Panc1 (cell line): ENCODE results near the gene HOXA9. TPM values are rescaled to one million over a fixed set of nuclear protein-coding genes. Genes with fewer than 3 reads are reported as not detected.
A peak's percentile ranks its signal among the peaks of the same experiment; 100 is the strongest.

Source experiments
- ATAC-seq: fragments of 200-7000 bp; cut with Tn5 transposase; 2 replicates; pipeline ENCODE4 v1.9.1; 2020; ENCODE audit warnings: mild to moderate bottlenecking, moderate library complexity
- BruUV-seq: library from RNA; stranded (reverse); fragments of 400-500 nt; replicated peaks from 2 replicates; lab custom pipeline; 2021; lab: Mats Ljungman, UMichigan
- CTCF ChIA-PET: fragments of 300-600 bp; sonication (Branson Sonifier 250); formaldehyde crosslinking; loops from one replicate; lab custom pipeline; 2022; ENCODE audit warnings: antibody characterized with exemption; lab: Charles Lee
- POLR2A ChIA-PET: fragments of 300-600 bp; sonication (Branson Sonifier 250); formaldehyde crosslinking; loops from one replicate; lab custom pipeline; 2022; ENCODE audit warnings: antibody characterized with exemption; lab: Charles Lee
- DNase-seq: peaks from one replicate; pipeline ENCODE4 v3.0.0-alpha.2; 2010; ENCODE audit warnings: low read depth, low spot score
- H3K27ac ChIP-seq: 2 replicates; pipeline ENCODE4 v1.5.1; 2011; ENCODE audit warnings: mild to moderate bottlenecking, low read length, inconsistent platforms
- H3K27me3 ChIP-seq: fragments of 200-500 bp; sonication (Bioruptor generic); 2 replicates; pipeline ENCODE4 v1.6.0; 2014; ENCODE audit warnings: low read length, inconsistent platforms; ENCODE audit not compliant: control insufficient read depth, insufficient read depth
- H3K36me3 ChIP-seq: fragments of 200-500 bp; sonication (Bioruptor generic); 2 replicates; pipeline ENCODE4 v1.5.1; 2014; ENCODE audit warnings: inconsistent platforms, mild to moderate bottlenecking, low read length, moderate library complexity; ENCODE audit not compliant: control insufficient read depth, insufficient read depth
- H3K4me1 ChIP-seq: 2 replicates; pipeline ENCODE4 v1.5.1; 2011; ENCODE audit warnings: inconsistent platforms, mild to moderate bottlenecking, low read length, moderate library complexity; ENCODE audit not compliant: control insufficient read depth, insufficient read depth
- H3K4me3 ChIP-seq, 2 experiments: 2 replicates each; pipeline ENCODE4 v1.5.1; 2011 to 2012; ENCODE audit warnings: low read depth in 2 of 2, low read length in 2 of 2, mild to moderate bottlenecking in 2 of 2, inconsistent platforms in 1 of 2, moderate library complexity in 1 of 2
- H3K9me3 ChIP-seq: fragments of 200-500 bp; sonication (Bioruptor generic); 2 replicates; pipeline ENCODE4 v1.5.1; 2014; ENCODE audit warnings: low read depth, mild to moderate bottlenecking, inconsistent platforms, low read length, moderate library complexity; ENCODE audit not compliant: control insufficient read depth, insufficient read depth
- POLR2AphosphoS5 ChIP-seq: IDR thresholded peaks from 2 replicates; pipeline ENCODE4 v1.6.1; 2012; ENCODE audit warnings: mild to moderate bottlenecking, low read depth, low read length, moderate library complexity
- SIN3A ChIP-seq: IDR thresholded peaks from 2 replicates; pipeline ENCODE4 v1.6.1; 2012; ENCODE audit warnings: low read depth, mild to moderate bottlenecking, low read length, moderate library complexity, borderline replicate concordance; ENCODE audit not compliant: insufficient read depth
- TCF7L2 ChIP-seq: IDR thresholded peaks from 2 replicates; pipeline ENCODE4 v1.6.1; 2011; ENCODE audit warnings: mild to moderate bottlenecking, low read depth, low read length, inconsistent platforms
- in situ Hi-C: cut with HindIII; loops from 2 replicates; pipeline ENCODE4 v1.10.0; 2016; ENCODE audit warnings: low sequenced_read_pairs, low pct_unique_long_range_greater_than_20kb
- intact Hi-C: fragments of 100-400 bp; cut with micrococcal nuclease; formaldehyde crosslinking; loops from one replicate; pipeline ENCODE4 v1.10.0; 2022; ENCODE audit not compliant: unreplicated experiment
- total RNA-seq: library from RNA; stranded (reverse); gene quantifications from one replicate; pipeline ENCODE4 v1.2.1, GENCODE V29; 2021; ENCODE audit not compliant: unreplicated experiment
- TF ChIP-seq, protein P1 (sequence below): fragments of 450-650 bp; IDR thresholded peaks from 2 replicates; pipeline ENCODE4 v1.5.1; 2017; ENCODE audit warnings: mild to moderate bottlenecking
- TF ChIP-seq, protein P2 (sequence below), 2 experiments: IDR thresholded peaks; 2 replicates each; pipeline ENCODE4 v1.6.1; 2011 to 2012; ENCODE audit warnings: low read depth in 2 of 2, control low read depth in 1 of 2, low read length in 1 of 2, mild to moderate bottlenecking in 1 of 2, moderate library complexity in 1 of 2; ENCODE audit not compliant: insufficient read depth in 1 of 2

HOXA9 gene
- total RNA-seq, 1 experiment from 2014 or later: not detected

DNA sequence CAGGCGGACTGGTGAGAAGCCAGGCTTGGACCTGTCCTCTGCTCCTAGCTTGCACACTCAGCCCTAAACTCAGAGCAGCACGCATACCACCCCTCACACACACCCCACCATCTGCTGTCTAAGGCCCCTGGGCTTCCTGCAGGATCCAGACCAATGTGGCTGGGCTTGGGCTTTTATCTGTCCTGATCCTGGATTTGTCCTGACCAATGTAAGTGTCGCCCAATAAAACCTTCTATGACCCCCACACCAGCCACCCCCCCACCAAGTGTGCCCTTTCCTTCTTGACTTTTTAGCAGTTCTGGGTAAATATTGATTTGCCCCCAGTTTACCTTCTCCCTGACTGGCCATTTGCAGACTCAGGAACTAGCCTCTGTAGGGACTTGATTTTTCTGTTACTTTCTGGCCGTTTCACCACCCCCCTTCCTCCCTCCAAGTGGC is 36.3 kb upstream of the HOXA9 start:
- in situ Hi-C loops: no loop called here
- Histone ChIP-seq H3K9me3 (no peaks in the 10 kb centered on the region), H3K27ac (no peak overlapping the region), H3K4me3 (no peak overlapping the region), H3K4me1 (peaks cover 13% of the 10 kb centered on the region), H3K36me3 (peaks cover 2% of the 10 kb centered on the region; the same call in 1 of the 2 replicates), H3K27me3 (no peaks in the 10 kb centered on the region; the same call in 1 of the 2 replicates)
- intact Hi-C loops: no loop called here
- no peak for DNase-seq
- no peak for TF ChIP-seq TCF7L2
- no peak for TF ChIP-seq SIN3A
- TF ChIP-seq, protein P1, sequence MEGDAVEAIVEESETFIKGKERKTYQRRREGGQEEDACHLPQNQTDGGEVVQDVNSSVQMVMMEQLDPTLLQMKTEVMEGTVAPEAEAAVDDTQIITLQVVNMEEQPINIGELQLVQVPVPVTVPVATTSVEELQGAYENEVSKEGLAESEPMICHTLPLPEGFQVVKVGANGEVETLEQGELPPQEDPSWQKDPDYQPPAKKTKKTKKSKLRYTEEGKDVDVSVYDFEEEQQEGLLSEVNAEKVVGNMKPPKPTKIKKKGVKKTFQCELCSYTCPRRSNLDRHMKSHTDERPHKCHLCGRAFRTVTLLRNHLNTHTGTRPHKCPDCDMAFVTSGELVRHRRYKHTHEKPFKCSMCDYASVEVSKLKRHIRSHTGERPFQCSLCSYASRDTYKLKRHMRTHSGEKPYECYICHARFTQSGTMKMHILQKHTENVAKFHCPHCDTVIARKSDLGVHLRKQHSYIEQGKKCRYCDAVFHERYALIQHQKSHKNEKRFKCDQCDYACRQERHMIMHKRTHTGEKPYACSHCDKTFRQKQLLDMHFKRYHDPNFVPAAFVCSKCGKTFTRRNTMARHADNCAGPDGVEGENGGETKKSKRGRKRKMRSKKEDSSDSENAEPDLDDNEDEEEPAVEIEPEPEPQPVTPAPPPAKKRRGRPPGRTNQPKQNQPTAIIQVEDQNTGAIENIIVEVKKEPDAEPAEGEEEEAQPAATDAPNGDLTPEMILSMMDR: no peak
- no peak for TF ChIP-seq POLR2AphosphoS5
- TF ChIP-seq, protein P2, sequence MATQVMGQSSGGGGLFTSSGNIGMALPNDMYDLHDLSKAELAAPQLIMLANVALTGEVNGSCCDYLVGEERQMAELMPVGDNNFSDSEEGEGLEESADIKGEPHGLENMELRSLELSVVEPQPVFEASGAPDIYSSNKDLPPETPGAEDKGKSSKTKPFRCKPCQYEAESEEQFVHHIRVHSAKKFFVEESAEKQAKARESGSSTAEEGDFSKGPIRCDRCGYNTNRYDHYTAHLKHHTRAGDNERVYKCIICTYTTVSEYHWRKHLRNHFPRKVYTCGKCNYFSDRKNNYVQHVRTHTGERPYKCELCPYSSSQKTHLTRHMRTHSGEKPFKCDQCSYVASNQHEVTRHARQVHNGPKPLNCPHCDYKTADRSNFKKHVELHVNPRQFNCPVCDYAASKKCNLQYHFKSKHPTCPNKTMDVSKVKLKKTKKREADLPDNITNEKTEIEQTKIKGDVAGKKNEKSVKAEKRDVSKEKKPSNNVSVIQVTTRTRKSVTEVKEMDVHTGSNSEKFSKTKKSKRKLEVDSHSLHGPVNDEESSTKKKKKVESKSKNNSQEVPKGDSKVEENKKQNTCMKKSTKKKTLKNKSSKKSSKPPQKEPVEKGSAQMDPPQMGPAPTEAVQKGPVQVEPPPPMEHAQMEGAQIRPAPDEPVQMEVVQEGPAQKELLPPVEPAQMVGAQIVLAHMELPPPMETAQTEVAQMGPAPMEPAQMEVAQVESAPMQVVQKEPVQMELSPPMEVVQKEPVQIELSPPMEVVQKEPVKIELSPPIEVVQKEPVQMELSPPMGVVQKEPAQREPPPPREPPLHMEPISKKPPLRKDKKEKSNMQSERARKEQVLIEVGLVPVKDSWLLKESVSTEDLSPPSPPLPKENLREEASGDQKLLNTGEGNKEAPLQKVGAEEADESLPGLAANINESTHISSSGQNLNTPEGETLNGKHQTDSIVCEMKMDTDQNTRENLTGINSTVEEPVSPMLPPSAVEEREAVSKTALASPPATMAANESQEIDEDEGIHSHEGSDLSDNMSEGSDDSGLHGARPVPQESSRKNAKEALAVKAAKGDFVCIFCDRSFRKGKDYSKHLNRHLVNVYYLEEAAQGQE (IDR thresholded peaks at IDR 0.05; ENCODE audit: insufficient read depth in 1 of 2, low read depth in 2 of 2, low read length in 1 of 2): no peak
- POLR2A ChIA-PET: interaction anchor here (0.6 kb wide), 1 partner anchor 54 kb away, joined by 6 read pairs; no protein-coding TSS in a partner anchor
- CTCF ChIA-PET: no interaction called here
- BruUV-seq: no TSS peak
- ATAC-seq: no peak

DNA sequence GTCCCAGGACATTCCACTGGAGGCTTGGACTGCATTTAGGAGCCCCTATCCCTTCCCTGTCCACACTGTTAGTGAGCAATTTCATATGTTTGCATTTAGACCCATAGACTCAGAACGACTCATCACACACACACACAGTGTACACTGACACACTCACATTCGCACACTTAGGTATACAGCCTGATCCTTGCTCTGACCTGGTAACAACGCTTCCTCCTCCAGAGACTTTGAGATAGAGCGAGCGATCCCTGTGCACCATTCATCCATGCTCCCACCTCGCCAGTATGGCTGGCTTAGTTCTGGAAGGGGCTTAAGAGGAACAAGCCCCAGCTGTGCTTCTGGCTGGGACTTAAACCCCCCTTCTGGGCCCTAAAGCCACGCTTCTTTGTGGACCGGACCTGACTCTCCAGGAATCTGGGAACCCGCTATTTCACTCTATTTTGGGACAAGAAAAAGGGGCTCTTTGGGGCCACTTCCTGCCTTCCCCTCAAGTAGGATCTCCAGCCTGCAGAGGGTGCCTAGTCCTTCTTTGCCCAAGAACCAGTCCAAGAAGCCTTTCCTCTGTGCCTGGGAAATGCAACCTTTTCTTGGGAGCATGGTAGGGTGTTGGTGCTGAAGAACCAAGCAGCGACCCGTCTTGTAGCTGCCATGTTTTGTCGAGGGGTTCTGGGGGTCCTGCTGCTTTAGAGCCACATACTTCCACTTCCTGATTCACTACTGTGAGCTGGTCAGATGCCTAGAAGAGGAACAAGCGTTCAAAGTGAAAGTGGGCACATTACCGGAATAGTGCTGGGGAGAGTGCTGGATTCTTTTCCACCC is 35.6 kb upstream of the HOXA9 start:
- ATAC-seq (peak; percentile 24), DNase-seq (no peak)
- in situ Hi-C loops (no loop called here), intact Hi-C loops (no loop called here)
- Histone ChIP-seq H3K4me1 (peaks cover 17% of the 10 kb centered on the region), H3K27ac (peak overlapping the region; percentile 0; the same call in 1 of the 2 replicates), H3K27me3 (no peaks in the 10 kb centered on the region; the same call in 1 of the 2 replicates), H3K9me3 (no peaks in the 10 kb centered on the region), H3K36me3 (peaks cover 2% of the 10 kb centered on the region; the same call in 1 of the 2 replicates), H3K4me3 (peak overlapping the region; percentile 49 to 59)
- CTCF ChIA-PET: interaction anchor here (1.1 kb wide), 1 partner anchor 893 kb away, joined by 5 read pairs; no protein-coding TSS in a partner anchor
- TF ChIP-seq TCF7L2 (no peak), SIN3A (no peak), POLR2AphosphoS5 (no peak)
- TF ChIP-seq, protein P1: no peak
- TF ChIP-seq, protein P2 (IDR thresholded peaks at IDR 0.05; ENCODE audit: insufficient read depth in 1 of 2, low read depth in 2 of 2, low read length in 1 of 2): no peak
- BruUV-seq: no TSS peak
- POLR2A ChIA-PET: no interaction called here
